H1 (cell line): ENCODE data around the gene SLC38A7. TPM values are rescaled to one million over a fixed set of nuclear protein-coding genes. Genes with fewer than 3 reads are reported as not detected.

Source experiments
- CTCF ChIA-PET: fragments of 300-600 bp; sonication (Branson Sonifier 250); formaldehyde crosslinking; loops from one replicate; lab custom pipeline; 2021; ENCODE audit not compliant: partially characterized antibody; lab: Charles Lee
- POLR2A ChIA-PET: fragments of 300-600 bp; sonication (Branson Sonifier 250); formaldehyde crosslinking; loops from one replicate; lab custom pipeline; 2021; ENCODE audit warnings: inconsistent platforms; ENCODE audit not compliant: partially characterized antibody; lab: Charles Lee
- DNase-seq, 2 experiments: peaks; one replicate each; pipeline versions ENCODE4 v3.0.0 to v3.0.0-alpha.2; 2010 to 2022; ENCODE audit warnings: low spot score in 2 of 2, low read depth in 1 of 2, mixed read lengths in 1 of 2
- FAIRE-seq: peaks from 2 replicates; lab custom pipeline; 2011; peaks lifted over from hg19 to GRCh38; lab: Jason Lieb, UNC
- H2AFZ ChIP-seq: 2 replicates; pipeline ENCODE4 v1.8.1; 2012; ENCODE audit warnings: low read length, inconsistent platforms
- H2AK5ac ChIP-seq: 2 replicates; pipeline ENCODE4 v1.6.1; 2013; ENCODE audit warnings: low read depth, low read length
- H2BK120ac ChIP-seq: replicated peaks from 2 replicates; pipeline ENCODE3; 2013; ENCODE audit warnings: low read depth, low read length, inconsistent platforms
- H2BK12ac ChIP-seq: 2 replicates; pipeline ENCODE4 v1.6.1; 2013; ENCODE audit warnings: low read depth, low read length
- H2BK15ac ChIP-seq: 2 replicates; pipeline ENCODE4 v1.6.1; 2013; ENCODE audit warnings: low read length
- H2BK20ac ChIP-seq: 2 replicates; pipeline ENCODE4 v1.6.1; 2013; ENCODE audit warnings: low read length
- H2BK5ac ChIP-seq: 2 replicates; pipeline ENCODE4 v1.6.1; 2013; ENCODE audit warnings: low read depth, low read length
- H3K14ac ChIP-seq: 2 replicates; pipeline ENCODE4 v1.6.1; 2013; ENCODE audit warnings: inconsistent platforms; ENCODE audit not compliant: insufficient read length
- H3K18ac ChIP-seq: 2 replicates; pipeline ENCODE4 v1.6.1; 2013; ENCODE audit warnings: low read length; ENCODE audit errors: extremely low read depth
- H3K23ac ChIP-seq: 2 replicates; pipeline ENCODE4 v1.6.1; 2013; ENCODE audit warnings: inconsistent platforms; ENCODE audit not compliant: insufficient read length
- H3K23me2 ChIP-seq: 2 replicates; pipeline ENCODE4 v1.6.1; 2013; ENCODE audit warnings: low read depth, low read length
- H3K27ac ChIP-seq: 2 replicates; pipeline ENCODE4 v1.6.1; 2011; ENCODE audit warnings: low read depth, low read length, inconsistent platforms
- H3K27me3 ChIP-seq, 4 experiments: replicated peaks in 1 of 4; 1 replicate in 1 of 4; 2 replicates in 3 of 4; pipeline versions ENCODE4 v1.6.1 to v1.8.1; 2011 to 2013; ENCODE audit warnings: low read length in 3 of 4, mild to moderate bottlenecking in 3 of 4, inconsistent platforms in 2 of 4, mixed read lengths in 2 of 4, moderate library complexity in 1 of 4; ENCODE audit not compliant: control insufficient read depth in 3 of 4, insufficient read depth in 3 of 4; ENCODE audit errors: extremely low read depth in 1 of 4
- H3K36me3 ChIP-seq, 4 experiments: 2 replicates each; pipeline versions ENCODE4 v1.6.1 to v1.8.1; 2011 to 2013; ENCODE audit warnings: mild to moderate bottlenecking in 4 of 4, low read length in 3 of 4, moderate library complexity in 2 of 4, control low read depth in 1 of 4, inconsistent platforms in 1 of 4; ENCODE audit not compliant: insufficient read depth in 4 of 4, control insufficient read depth in 2 of 4
- H3K4ac ChIP-seq: replicated peaks from 2 replicates; pipeline ENCODE3; 2013; ENCODE audit warnings: low read length, low read depth, mixed read lengths, inconsistent platforms; ENCODE audit not compliant: insufficient read length
- H3K4me1 ChIP-seq, 4 experiments: replicated peaks in 1 of 4; 1 replicate in 1 of 4; 2 replicates in 3 of 4; pipeline versions ENCODE4 v1.6.1 to v1.8.1; 2011 to 2013; ENCODE audit warnings: low read length in 3 of 4, inconsistent platforms in 2 of 4, mixed read lengths in 1 of 4; ENCODE audit not compliant: insufficient read depth in 4 of 4, control insufficient read depth in 3 of 4
- H3K4me2 ChIP-seq, 2 experiments: 2 replicates each; pipeline versions ENCODE4 v1.6.1 to v1.8.1; 2011 to 2013; ENCODE audit warnings: low read depth in 2 of 2, low read length in 2 of 2, control low read depth in 1 of 2, inconsistent platforms in 1 of 2, mild to moderate bottlenecking in 1 of 2; ENCODE audit not compliant: insufficient read depth in 1 of 2
- H3K4me3 ChIP-seq, 4 experiments: fragments of 200-600, 300-600 bp in 1 of 4; sonication (generic), shearing (Covaris generic), sonication (Bioruptor Twin) in 1 of 4; 2 replicates each; pipeline versions ENCODE4 v1.5.1 to v1.8.1; 2011 to 2016; ENCODE audit warnings: low read length in 4 of 4, low read depth in 3 of 4, control low read depth in 2 of 4, inconsistent platforms in 2 of 4, mild to moderate bottlenecking in 2 of 4, mixed read lengths in 1 of 4, moderate library complexity in 1 of 4; ENCODE audit not compliant: insufficient read depth in 2 of 4; ENCODE audit errors: extremely low read depth in 1 of 4
- H3K56ac ChIP-seq: replicated peaks from 2 replicates; pipeline ENCODE3; 2013; ENCODE audit warnings: low read depth, mild to moderate bottlenecking, mixed read lengths, low read length, inconsistent platforms; ENCODE audit not compliant: insufficient read length
- H3K79me1 ChIP-seq: 2 replicates; pipeline ENCODE4 v1.6.1; 2013; ENCODE audit warnings: low read depth, low read length, control low read depth
- H3K79me2 ChIP-seq, 2 experiments: 2 replicates each; pipeline versions ENCODE4 v1.6.1 to v1.8.1; 2012 to 2013; ENCODE audit warnings: low read length in 2 of 2, mild to moderate bottlenecking in 2 of 2, inconsistent platforms in 1 of 2; ENCODE audit not compliant: insufficient read depth in 2 of 2, control insufficient read depth in 1 of 2
- H3K9ac ChIP-seq, 4 experiments: replicated peaks in 1 of 4; 1 replicate in 1 of 4; 2 replicates in 3 of 4; pipeline versions ENCODE4 v1.6.1 to v1.8.1; 2011 to 2013; ENCODE audit warnings: low read depth in 3 of 4, low read length in 3 of 4, control low read depth in 2 of 4, mild to moderate bottlenecking in 2 of 4, moderate library complexity in 2 of 4, inconsistent platforms in 1 of 4; ENCODE audit errors: extremely low read depth in 1 of 4
- H3K9me3 ChIP-seq, 2 experiments: 2 replicates each; pipeline versions ENCODE4 v1.6.1 to v1.8.1; 2012 to 2013; ENCODE audit warnings: mild to moderate bottlenecking in 2 of 2, moderate library complexity in 2 of 2, control low read depth in 1 of 2, inconsistent platforms in 1 of 2, low read depth in 1 of 2, low read length in 1 of 2, mixed read lengths in 1 of 2; ENCODE audit not compliant: insufficient read depth in 2 of 2
- H4K20me1 ChIP-seq, 2 experiments: replicated peaks in 1 of 2; 2 replicates each; pipeline versions ENCODE3 to v1.8.1; 2011 to 2013; ENCODE audit warnings: inconsistent platforms in 2 of 2, low read length in 2 of 2, mild to moderate bottlenecking in 1 of 2; ENCODE audit not compliant: insufficient read depth in 2 of 2, control insufficient read depth in 1 of 2
- H4K5ac ChIP-seq: 2 replicates; pipeline ENCODE4 v1.6.1; 2013; ENCODE audit warnings: low read length, low read depth, mixed read lengths, inconsistent platforms; ENCODE audit not compliant: insufficient read length
- H4K8ac ChIP-seq: 2 replicates; pipeline ENCODE4 v1.8.0; 2013; ENCODE audit warnings: mild to moderate bottlenecking, moderate library complexity, low read length, inconsistent platforms; ENCODE audit not compliant: insufficient read depth; ENCODE audit errors: extremely low read depth
- H4K91ac ChIP-seq: replicated peaks from 2 replicates; pipeline ENCODE3; 2013; ENCODE audit warnings: low read length, mixed read lengths, inconsistent platforms; ENCODE audit not compliant: insufficient read length
- CHD1 ChIP-seq: IDR thresholded peaks from 2 replicates; pipeline ENCODE4 v1.6.1; 2012; ENCODE audit warnings: low read depth, low read length, improper control_type of control experiment
- CTBP2 ChIP-seq: IDR thresholded peaks from 2 replicates; pipeline ENCODE4 v1.7.0; 2011; ENCODE audit warnings: borderline replicate concordance, mild to moderate bottlenecking, moderate library complexity, mixed read lengths, low read length; ENCODE audit not compliant: insufficient read depth, insufficient read length
- POU5F1 ChIP-seq: IDR thresholded peaks from 2 replicates; pipeline ENCODE4 v1.6.1; 2011; ENCODE audit warnings: low read depth, mild to moderate bottlenecking, low read length, moderate library complexity
- SIX5 ChIP-seq: IDR thresholded peaks from 2 replicates; pipeline ENCODE4 v1.6.1; 2011; ENCODE audit warnings: mild to moderate bottlenecking, low read depth, low read length
- WGBS, 2 experiments: shearing (Covaris generic) in 1 of 2; methylation state at CpG; one replicate each; pipeline versions ENCODE4 v1.1.6 to v1.1.7; 2013 to 2015; ENCODE audit warnings: low lambda C conversion rate in 2 of 2, mixed read lengths in 2 of 2, inconsistent platforms in 1 of 2, low coverage in 1 of 2, missing lambda C conversion rate in 1 of 2; ENCODE audit not compliant: insufficient replicate concordance in 2 of 2, insufficient coverage in 1 of 2, insufficient read length in 1 of 2; ENCODE audit errors: extremely low coverage in 1 of 2, missing lambda C conversion rate in 1 of 2; 5-methylcytosine and 5-hydroxymethylcytosine counted together
- polyA plus RNA-seq, 7 experiments: library from polyadenylated mRNA; depleted of rRNA in 3 of 7; stranded (reverse) in 5 of 7; unstranded in 2 of 7; fragments of >200 nt in 5 of 7; fragments of 200-250 nt in 2 of 7; gene quantifications; 1 replicate in 5 of 7; 2 replicates in 1 of 7; 4 replicates in 1 of 7; pipeline versions ENCODE4 v1.2.1 to v1.2.3, GENCODE V29; 2011 to 2013; ENCODE audit warnings: missing spikeins in 2 of 7, mixed read lengths in 2 of 7
- total RNA-seq: library from RNA; stranded (reverse); fragmentation: NEBNext Ultra II Directional; extraction: Animal tissue kit (Norgen Biotek cat#: 25700); gene quantifications from 2 replicates; pipeline ENCODE4 v1.2.1, GENCODE V29; 2021

Gene SLC38A7
- total and polyA plus RNA-seq, 2 of the 8 experiments (the other 6 are each of a cell fraction or from before 2014, with no cell fraction given): 26.7 to 28.0 TPM

DNA sequence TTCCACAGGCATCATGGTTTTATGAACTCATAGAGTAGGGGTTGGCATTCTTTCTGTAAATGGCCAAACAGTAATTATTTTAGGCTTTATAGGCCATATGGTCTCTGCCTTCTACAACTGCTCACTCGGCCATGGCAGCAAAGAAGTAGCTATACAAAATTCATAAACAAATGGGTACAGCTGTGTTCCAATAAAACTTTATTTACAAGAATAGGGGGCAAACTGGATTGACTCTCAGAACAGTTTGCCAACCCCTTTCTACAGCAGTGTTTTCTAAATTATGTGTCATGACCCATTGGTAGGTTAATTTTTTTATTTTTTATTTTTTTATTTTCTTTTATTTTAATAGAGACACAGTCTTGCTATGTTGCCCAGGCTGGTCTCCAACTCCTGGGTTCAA lies 29.2 kb upstream of the SLC38A7 start:
- Histone ChIP-seq H3K36me3 (peaks cover 17 to 78% (median 49%) of the 10 kb centered on the region in 4 experiments), H3K23ac (no peak overlapping the region), H2AK5ac (no peak overlapping the region), H3K79me2 (no peaks in the 10 kb centered on the region), H2BK5ac (no peak overlapping the region)
- DNase-seq: no peak
- TF ChIP-seq SIX5: no peak
- TF ChIP-seq POU5F1: no peak
- TF ChIP-seq CHD1: no peak
- no peak for TF ChIP-seq CTBP2
- TF ChIP-seq, all 59 proteins: peak for 0
- no peak overlapping the region for H2BK12ac ChIP-seq
- no peak overlapping the region for H2BK20ac ChIP-seq
- H3K14ac ChIP-seq: no peak overlapping the region
- no peaks in the 10 kb centered on the region for H3K23me2 ChIP-seq
- FAIRE-seq: no peak
- no peaks in the 10 kb centered on the region for H3K27me3 ChIP-seq
- no peak overlapping the region for H3K9ac ChIP-seq
- no peak overlapping the region for H2BK120ac ChIP-seq
- no peak overlapping the region for H4K8ac ChIP-seq
- no peak overlapping the region for H3K4me2 ChIP-seq
- no peak overlapping the region for H4K5ac ChIP-seq
- H3K79me1 ChIP-seq: no peaks in the 10 kb centered on the region
- 93% methylated on average over 1 of the region's 1 CpG; no CpG with 5 or more reads in 1 of the 2 experiments for WGBS, 2 experiments
- H3K9me3 ChIP-seq: no peaks in the 10 kb centered on the region; a peak in 1 of 4 replicates
- no peak overlapping the region for H4K91ac ChIP-seq
- H3K4me1 ChIP-seq: no peaks in the 10 kb centered on the region
- CTCF ChIA-PET: interaction anchor here (0.6 to 1.4 kb wide), 3 partner anchors 17 to 407 kb away, joined by 3 to 5 read pairs (median 3); no protein-coding TSS in a partner anchor
- H4K20me1 ChIP-seq: peaks cover 1 to 7% of the 10 kb centered on the region in 2 experiments
- no peak overlapping the region for H2AFZ ChIP-seq
- POLR2A ChIA-PET: interaction anchor here (1.1 to 1.4 kb wide), 2 partner anchors 9 to 12 kb away, joined by 3 to 4 read pairs; no protein-coding TSS in a partner anchor
- H3K56ac ChIP-seq: no peak overlapping the region
- no peak overlapping the region for H3K4me3 ChIP-seq
- H2BK15ac ChIP-seq: no peak overlapping the region
- H3K27ac ChIP-seq: no peak overlapping the region
- H3K4ac ChIP-seq: no peak overlapping the region
- H3K18ac ChIP-seq: no peak overlapping the region
